ENCODE measurements around the gene SEPTIN2.
"Not testable (repeated sequence)": the region's sequence is repeated elsewhere in the genome, so short reads cannot be mapped to it uniquely, and the experiment has no call there.

SEPTIN2 gene

DNA sequence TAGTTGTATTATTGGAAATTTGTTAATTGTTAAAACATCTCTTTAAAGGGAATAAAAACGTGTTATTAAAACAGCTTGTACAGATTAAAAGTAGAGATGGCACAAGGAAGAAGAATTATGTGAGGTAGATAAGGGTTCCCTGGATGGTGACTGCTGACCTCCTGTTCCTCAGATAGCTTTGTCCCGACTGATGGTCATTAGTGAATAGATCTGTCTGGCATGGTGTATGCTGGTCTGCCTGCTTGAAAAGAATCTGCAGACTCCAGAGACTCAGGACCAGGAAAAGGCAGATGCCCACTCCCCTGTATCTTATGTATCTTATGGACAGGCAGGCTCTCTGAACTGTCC, 34.8 kb downstream of the SEPTIN2 start:
- no peak for FAIRE-seq
- DNase-seq (ENCODE audit: low spot score): no peak

DNA sequence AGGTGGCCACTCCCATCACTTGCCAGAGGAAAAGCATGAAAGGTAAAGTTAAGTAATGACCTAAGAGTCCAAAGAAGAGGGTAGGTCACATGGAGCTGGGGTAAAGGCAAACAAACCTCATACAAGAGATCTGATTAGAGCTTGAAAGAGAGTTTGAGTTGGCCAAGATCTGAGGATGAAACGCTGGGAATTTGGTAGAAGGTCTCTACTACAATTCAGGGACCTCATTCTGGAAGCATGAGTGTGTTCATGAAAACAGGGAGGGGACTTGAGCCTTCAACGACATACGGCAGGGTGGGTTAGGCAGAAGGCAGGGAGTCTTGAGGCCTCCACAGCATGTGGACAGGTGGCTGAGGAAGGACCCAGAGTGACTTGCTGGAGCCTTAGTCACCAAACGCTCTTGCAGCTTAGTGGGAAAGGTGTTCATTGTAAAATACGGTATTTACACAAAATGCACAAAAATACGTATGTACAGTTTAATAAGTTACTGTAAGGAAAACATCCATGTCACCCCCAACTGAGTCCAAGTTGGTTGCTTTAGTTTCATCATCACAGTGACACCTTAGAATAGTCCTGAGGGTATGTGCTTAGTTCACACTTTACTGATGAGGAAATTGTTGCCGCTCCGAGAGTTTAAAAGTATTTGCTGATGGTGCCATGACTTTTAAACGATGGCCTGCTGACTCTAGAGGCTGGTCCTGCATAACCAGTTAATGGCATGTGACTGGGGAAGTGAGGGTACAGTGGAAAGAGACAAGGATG, 35.3 kb downstream of the SEPTIN2 start:
- FAIRE-seq: no peak
- DNase-seq (ENCODE audit: low spot score): no peak

GRCh38 chr2:241351640-241352031, 35.9 kb downstream of the SEPTIN2 start:
- FAIRE-seq (peak; percentile 29), DNase-seq (ENCODE audit: low spot score) (peak; percentile 17)

DNA sequence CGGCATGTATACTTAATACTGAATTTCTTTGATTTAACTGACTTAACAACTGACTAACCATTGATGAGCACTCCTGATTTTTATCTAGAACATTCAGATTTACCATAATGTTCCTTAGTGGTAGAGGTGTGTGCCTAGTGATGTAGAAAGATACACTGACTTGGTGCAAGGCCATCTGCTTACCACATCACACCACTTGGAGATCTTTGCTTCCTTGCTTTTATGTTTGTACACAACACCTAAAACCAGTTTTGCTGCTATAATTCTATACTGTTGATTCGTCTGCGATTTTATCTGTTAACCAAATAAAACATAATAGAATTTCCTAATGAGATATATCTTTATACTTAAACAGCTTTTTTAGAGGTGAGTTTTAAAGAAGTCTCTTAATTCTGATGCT, 36.5 kb downstream of the SEPTIN2 start:
- no peak for DNase-seq (ENCODE audit: low spot score)
- no peak for FAIRE-seq

- DNase-seq (ENCODE audit: low spot score): peak; percentile 72
- no peak for FAIRE-seq
Observed at GRCh38 chr2:241354668-241355658, 39.2 kb downstream of the SEPTIN2 start.

DNA sequence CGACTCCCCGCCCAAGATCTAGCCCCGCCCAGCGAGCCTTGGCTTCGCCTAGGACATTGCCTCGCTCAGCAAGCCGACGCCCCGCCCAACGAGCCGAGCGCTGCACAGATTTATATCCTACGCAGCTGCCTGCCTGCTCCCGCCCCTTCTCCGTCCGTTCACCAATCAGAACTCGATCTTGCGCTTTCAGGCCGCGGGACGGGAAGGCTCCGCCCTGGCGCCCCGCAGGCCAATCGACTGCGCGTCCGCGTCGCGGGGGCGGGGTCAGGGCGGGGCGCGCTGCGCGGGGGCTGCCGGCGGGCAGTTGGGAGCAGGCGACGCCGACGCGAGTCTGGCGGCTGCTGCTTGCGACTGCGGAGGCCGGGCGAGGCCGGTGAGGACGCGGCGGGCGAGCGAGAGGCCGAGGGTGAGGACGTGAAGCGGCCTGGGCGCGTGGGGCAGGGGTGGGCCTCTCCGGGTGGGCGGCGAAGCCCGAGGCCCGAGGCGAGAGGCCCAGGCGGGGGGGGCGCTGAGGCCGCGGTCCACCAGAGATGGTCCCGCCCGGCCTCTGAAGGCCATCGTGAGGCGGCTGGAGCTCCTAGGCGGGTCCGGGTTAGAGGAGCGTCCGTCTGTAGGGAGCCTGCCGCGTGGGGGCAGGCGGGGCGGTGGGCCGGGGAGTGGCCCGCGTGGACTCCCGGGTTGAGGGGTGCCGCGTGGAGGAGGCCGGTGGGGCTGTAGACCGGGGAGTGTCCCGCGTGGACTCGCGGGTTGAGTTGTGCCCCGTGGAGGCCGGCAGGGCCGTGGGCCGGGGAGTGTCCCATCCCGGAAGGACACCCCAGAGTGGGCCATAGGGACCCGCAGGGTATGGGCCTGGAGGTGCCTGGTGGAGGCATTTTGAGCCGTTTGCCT, 40.5 kb downstream of the SEPTIN2 start, which contains the start of gene FARP2:
Gene FARP2, plus strand, starts transcription at position 303 of the 888 bp plus-strand sequence. CDS start 16,823 bp downstream, outside the sequence.
- DNase-seq (ENCODE audit: low spot score) (peak; percentile 97), FAIRE-seq (no peak)

DNA sequence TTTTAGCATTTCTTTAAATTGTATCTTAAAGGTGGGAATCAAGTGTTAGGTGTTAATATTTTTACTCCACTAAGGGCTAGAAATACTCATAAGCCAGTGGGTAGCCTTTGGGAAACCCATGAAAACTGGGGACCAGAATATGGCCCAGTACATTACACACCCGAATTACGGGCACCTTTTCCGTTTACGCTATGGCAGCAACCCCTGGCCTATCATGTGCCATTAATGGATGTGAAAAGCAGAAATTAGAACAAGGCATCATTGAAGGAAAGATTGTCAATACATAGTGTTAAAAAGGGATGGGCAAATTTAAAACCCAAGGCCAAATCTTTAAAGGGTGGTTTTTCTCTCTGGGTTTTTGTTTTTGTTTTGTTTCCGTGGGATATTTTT, 41.1 kb downstream of the SEPTIN2 start:
- DNase-seq (ENCODE audit: low spot score) (no peak), FAIRE-seq (no peak)

DNA sequence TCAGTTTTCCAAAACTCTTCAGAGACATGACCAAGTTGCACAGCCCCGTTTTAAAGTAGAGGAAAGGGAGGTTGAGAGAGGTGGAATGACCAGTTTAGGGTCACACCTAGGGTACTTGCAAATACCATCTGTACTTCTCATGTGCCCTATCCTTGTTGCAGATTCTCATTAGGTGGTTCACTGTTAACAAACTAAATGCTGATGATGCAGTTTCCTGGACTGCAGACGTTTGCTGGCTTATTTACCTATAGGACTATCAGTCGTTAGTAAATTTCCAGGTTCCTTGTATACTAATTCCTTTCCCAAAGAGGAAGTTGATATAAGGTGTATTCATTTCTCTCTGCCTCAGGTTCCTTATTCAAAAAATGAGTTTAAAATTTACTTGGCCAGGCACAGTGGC, 41.8 kb downstream of the SEPTIN2 start:
- FAIRE-seq (no peak), DNase-seq (ENCODE audit: low spot score) (no peak)

DNA sequence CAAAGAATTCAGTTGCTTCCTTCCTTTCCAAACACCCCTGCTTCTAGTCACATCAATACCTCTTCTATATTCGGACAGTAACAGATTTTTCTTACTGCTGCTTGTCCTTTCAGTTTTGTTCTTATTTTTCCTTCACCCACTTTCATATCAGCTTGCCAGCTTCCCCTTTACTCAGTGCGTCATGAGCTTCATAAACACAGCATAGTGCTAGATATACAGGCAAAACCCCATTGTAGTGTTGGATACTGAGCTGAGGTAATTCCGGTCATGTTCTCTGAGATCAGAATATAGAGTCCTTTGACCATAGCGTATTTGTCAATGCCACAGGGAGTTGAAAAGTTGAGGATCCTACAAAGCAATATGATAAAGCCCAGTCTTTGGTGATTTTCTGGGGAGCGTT, 42.7 kb downstream of the SEPTIN2 start:
- no peak for FAIRE-seq

GRCh38 chr2:241359481-241360045, 43.8 kb downstream of the SEPTIN2 start:
- FAIRE-seq (no peak), DNase-seq (ENCODE audit: low spot score) (no peak)

More for the DNA sequence above, 42.7 kb downstream of the SEPTIN2 start:
- DNase-seq (ENCODE audit: low spot score): no peak

- DNase-seq (ENCODE audit: low spot score) (no peak), FAIRE-seq (no peak)
Observed at GRCh38 chr2:241363426-241363825, 47.7 kb downstream of the SEPTIN2 start.

DNA sequence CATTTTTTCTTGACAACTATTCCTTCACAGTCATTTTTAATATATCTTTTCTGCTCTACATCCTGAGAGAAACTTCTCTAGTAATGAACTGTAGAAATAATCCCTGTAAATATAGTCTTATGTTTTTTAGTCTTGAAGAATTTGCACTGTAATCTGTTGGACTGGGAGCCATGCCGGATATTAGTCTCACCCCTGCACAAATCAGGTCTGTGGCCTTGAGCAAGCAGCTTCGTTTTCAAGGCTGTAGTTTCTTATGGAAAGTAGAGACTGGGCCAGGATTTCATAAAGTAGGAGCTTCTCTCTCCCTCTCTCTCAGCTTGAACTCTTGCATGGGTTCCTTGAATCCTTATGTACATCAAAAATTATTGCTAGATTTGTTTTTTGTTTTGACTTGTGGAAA, 49.1 kb downstream of the SEPTIN2 start:
- no peak for FAIRE-seq

DNA sequence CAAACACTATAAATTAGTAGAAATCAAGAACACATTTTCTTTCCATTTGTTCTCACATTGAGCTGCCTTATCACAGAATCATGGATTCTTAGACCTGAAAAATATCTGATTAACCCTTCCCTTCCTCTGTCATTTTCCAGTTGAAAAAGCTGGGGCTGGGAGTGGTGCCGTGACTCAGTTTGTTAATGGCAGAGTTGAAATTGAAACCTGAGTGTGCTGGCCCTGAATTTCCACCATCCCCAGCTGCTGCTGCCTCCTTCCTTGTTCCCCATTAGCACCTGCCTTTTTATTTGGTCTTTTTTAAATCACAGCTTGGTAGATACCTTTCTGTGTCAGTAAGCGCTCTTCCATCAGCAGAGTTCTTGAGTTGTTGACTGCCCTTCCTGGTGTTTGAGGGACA, 51.0 kb downstream of the SEPTIN2 start:
- DNase-seq (ENCODE audit: low spot score) (no peak), FAIRE-seq (no peak)

More for the DNA sequence above, 49.1 kb downstream of the SEPTIN2 start:
- DNase-seq (ENCODE audit: low spot score): no peak

DNA sequence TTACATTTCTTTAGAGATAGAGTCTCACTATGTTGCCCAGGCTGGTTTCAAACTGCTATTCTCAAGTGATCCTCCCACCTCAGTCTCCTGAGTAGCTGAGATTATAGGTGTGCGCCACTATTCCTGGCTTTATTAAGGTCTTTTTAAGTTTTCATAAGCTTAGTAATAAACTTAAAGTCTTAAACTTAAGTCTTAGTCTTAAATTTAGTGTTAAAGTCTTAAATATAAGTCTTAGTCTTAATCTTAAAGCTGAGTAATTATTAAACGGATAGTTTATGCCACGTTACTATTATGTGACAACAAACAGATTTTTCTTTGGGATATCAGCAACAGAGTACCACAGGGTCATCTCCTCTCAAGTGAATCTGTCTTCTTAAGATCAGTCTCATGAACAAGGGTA, 52.9 kb downstream of the SEPTIN2 start:
- FAIRE-seq (no peak), DNase-seq (ENCODE audit: low spot score) (no peak)

DNA sequence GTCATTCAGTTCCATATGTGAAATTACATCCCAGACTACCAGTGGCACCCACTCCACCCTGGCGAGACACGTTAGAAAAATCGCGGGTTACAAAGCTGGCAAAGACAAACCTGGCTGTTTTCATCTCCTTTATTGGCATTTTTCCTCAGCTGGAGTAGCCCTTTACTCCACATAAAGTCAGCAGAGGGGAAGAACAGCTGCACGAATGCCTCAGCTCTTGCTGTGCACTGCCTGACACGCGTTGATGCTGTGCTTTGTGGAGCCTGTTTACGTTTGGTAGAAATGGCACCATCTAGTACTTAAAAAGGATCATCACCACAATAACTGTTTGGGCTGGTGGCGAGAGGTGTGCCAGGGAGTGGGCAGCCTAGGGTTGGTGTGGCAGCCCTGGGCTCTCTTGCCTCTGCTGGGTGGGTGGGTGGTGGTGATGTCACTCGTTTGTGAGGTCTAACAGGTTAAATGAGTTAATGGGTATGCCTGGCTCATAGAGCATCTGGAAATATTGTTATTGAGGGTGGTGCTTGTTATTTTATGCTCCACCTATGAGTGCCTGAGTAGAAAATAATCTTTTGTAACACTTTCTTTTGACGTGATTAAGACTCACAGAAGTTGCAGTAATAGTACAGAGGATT, 56.8 kb downstream of the SEPTIN2 start:
- DNase-seq (ENCODE audit: low spot score): no peak
- FAIRE-seq: no peak

- DNase-seq (ENCODE audit: low spot score) (no peak), FAIRE-seq (no peak)
Observed at GRCh38 chr2:241373446-241373845, 57.7 kb downstream of the SEPTIN2 start.

- FAIRE-seq; DNase-seq (ENCODE audit: low spot score): not testable (repeated sequence)
Observed at GRCh38 chr2:241373906-241374305, 58.2 kb downstream of the SEPTIN2 start.

DNA sequence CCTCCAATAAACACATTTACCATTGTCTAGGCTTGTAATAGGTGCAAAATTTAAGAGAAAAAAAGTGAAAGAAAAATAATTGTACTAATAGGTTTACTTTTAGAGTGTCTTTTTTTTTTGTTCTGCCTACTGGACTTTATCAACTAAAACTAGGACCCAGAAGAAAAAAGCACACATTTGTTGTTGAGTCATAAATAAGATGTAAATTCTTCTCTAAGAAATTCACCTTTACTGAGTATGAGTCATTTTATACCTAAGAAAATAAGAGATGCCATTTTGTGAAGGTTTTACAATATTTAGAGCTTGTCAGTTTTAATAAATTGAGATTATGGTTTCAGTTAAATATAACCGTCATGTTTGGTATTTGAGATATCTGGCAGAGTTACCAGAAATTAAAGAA, 59.6 kb downstream of the SEPTIN2 start:
- FAIRE-seq (no peak), DNase-seq (ENCODE audit: low spot score) (no peak)

DNA sequence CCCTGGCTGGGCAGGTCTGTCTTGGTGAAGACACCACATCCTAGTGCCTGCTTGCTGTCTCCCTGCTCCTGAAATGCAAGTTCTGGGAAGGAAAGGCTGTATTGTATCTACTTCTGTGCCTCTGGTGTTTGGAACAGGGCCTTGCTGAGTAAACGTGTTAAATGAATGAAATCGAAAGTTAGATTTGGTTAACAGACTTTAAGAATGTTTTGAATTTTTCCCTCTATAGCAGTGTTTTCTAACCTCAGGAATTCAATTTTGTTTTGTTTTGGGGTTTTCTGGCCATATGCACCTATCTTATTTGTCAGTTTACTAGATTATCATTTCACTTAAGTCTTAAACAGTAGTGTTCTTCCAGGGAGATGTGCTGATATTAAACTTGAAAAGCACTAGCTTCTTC, 61.1 kb downstream of the SEPTIN2 start:
- DNase-seq (ENCODE audit: low spot score) (no peak), FAIRE-seq (no peak)

- DNase-seq (ENCODE audit: low spot score) (no peak), FAIRE-seq (no peak)
Observed at GRCh38 chr2:241378816-241379215, 63.1 kb downstream of the SEPTIN2 start.
